HG03354 (cell line): ENCODE measurements around the gene TXNDC12.
"Not testable (repeated sequence)": the region's sequence is repeated elsewhere in the genome, so short reads cannot be mapped to it uniquely, and the experiment has no call there.

Source experiments
- ATAC-seq: cut with Tn5 transposase; IDR thresholded peaks from one replicate; pipeline ENCODE4 v1.9.1; 2021; ENCODE audit warnings: mild to moderate bottlenecking; ENCODE audit not compliant: unreplicated experiment, poor library complexity, severe bottlenecking

TXNDC12 gene

DNA sequence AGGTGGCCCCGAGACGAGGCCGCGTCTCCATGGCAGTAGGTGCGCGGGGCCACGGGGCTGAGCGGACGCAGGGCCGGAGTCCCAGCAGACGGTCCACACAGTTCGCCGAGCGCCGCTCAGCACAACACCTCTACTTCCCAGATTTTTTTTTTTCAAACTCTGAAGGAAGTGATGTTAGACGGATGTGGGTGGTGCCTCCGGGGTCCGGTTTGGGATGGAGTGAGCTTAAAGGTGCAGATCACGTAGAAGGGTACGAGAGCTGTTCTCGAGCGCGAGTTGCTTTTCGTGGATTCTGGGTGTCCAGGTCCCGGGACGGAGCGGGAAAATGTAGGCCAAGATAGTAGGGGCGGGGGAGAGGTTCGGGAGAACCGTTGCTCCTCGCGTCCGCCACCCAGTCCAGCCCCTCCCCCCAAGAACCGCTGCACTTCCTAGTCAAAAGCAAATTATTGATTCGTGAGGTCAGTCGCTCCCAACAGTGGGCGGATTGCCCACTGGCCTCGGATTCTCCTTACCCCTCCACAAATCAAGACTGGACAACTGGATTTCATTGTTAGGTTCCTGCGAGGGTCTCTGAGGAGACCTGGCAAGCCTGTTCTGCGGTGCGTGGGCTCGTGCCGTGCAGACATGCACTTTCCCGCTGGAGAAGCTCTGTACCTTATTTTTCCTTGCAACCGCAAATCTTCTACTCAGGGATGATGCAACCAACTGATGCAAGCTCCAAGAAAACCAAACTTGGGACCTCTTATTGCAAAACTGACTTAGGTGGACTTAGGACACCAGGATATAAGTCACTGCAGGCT lies at the start of gene TXNDC12:
TSS of gene TXNDC12 (minus strand) at position 126 of the 800 bp plus-strand sequence. CDS start at position 31, 95 bp downstream.
- peak; percentile 33 for ATAC-seq

GRCh38 chr1:52102336-52103013 lies 47.5 kb upstream of the TXNDC12 start:
- ATAC-seq, result no peak

- no peak for ATAC-seq
These were observed 43.3 kb upstream of the TXNDC12 start for GRCh38 chr1:52098139-52098871.

DNA sequence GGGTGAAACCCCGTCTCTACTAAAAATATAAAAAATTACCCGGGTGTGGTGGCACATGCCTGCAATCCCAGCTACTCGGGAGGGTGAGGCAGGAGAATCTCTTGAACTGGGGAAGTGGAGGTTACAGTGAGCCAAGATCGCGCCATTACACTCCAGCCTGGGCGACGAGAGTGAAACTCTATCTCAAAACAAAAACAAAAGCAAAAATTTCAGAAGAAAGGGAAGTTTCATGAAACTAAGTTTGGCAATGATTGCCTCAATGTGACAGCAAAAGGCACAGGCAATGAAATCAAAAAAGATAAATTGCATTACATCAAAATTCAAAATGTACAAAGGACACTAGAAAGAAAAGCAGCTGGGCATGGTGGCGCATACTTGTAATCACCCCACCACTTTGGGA lies 41.2 kb upstream of the TXNDC12 start:
- no peak for ATAC-seq

DNA sequence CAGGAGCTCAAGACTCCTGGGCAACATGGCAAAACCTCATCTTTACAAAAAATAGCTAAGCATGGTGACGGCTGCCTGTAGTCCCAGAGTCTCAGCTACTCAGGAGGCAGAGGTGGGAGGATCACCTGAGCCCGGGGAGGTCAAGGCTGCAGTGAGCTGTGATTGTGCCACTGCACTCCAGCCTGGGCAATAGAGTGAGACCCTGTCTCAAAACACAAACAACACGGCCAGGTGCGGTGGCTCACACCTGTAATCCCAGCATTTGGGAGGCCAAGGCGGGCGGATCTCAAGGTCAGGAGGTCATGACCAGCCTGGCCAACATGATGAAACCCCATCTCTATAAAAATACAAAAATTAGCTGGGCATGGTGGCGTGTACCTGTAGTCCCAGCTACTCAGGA lies 39.3 kb upstream of the TXNDC12 start:
- ATAC-seq, result not testable (repeated sequence)

- ATAC-seq, result not testable (repeated sequence)
These were observed 32.9 kb upstream of the TXNDC12 start for GRCh38 chr1:52087892-52088291.

- no peak for ATAC-seq
These were observed 25.0 kb upstream of the TXNDC12 start for GRCh38 chr1:52080014-52080415.

GRCh38 chr1:52077277-52077676 lies 22.3 kb upstream of the TXNDC12 start:
- ATAC-seq, result not testable (repeated sequence)

DNA sequence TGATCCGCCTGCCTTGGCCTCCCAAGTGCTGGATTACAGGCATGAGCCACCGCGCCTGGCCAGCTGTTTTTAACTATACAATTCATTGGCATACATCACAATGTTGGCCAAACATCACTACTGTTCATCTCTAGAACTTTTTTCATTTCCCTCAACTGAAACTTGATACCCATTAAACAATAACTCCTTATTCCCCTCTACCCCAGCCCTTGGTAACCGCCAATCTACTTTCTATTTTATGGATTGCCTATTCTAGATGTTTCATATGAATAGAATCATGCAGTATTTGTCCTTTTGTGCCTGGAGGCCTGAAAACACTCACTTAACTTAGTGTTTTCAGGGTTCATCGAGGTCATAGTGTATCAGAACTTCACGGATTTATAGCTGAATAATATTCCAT lies 17.3 kb upstream of the TXNDC12 start:
- no peak for ATAC-seq

GRCh38 chr1:52070704-52071103 lies 15.7 kb upstream of the TXNDC12 start:
- no peak for ATAC-seq

- no peak for ATAC-seq
These were observed 8.2 kb upstream of the TXNDC12 start for GRCh38 chr1:52063192-52063591.

DNA sequence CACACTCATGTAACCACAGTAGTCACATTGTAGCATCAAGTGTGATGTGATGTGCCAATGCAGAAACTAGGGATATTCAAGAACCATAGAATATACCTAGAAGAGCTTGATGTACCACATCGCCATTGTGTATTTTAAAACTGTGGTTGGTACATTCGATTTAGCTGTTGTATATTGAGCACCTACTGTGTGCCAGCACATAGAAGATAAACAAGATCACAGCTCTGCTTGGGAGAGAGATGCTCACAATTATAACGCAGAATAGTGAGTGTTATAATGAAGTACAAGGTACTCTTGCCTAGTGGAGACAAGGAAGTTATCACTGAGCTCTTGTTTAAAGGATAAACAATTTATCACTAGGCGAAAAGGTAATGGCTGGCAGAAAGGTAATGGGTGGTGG lies 5.8 kb upstream of the TXNDC12 start:
- ATAC-seq, result no peak

DNA sequence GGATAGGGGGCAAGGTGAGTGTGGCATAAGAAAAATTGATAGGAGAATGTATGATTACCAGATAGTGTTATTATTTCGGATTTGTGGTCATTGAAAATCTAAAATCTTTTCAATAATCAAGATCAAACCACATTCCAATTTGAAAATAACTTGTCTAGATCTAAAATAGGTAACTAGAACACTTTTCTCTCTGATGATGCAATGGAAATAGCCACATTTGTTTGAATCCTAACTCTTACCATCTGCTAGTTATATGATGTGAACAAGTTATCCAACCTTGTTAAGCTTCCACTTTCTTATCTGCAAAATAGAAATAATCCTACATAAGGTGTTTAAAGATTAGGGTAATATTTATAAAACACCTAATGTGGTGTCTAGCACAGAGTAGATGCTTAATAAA lies 4.9 kb upstream of the TXNDC12 start:
- ATAC-seq, result no peak

GRCh38 chr1:52059321-52059720 lies 4.3 kb upstream of the TXNDC12 start:
- no peak for ATAC-seq

- ATAC-seq, result no peak
These were observed 3.0 kb upstream of the TXNDC12 start for GRCh38 chr1:52057876-52058415.

DNA sequence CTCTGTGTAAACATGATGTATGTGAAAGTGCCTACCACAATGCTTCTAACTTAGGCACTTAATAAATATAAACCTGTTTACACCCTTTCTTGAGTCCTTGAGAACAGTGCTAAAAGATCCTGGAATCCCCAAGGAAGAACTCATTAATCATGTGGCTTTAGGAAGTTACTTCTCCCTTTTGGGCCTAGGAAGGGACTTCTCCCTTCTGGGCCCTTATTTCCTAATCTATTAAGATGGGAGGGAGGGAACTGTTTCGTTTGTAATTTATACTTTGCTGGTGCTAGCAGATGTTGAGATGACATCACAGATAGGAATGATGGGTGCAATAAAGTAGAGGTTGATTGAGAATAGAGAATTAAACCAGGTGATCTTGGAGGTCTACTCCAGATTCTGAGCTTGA lies 2.3 kb upstream of the TXNDC12 start:
- ATAC-seq, result no peak

GRCh38 chr1:52056937-52057231 lies 1.9 kb upstream of the TXNDC12 start:
- no peak for ATAC-seq

- peak; percentile 88 for ATAC-seq
These were observed 1.4 kb upstream of the TXNDC12 start, which contains the start of gene BTF3L4 for GRCh38 chr1:52056163-52056936. Gene BTF3L4, plus strand, starts transcription at chr1:52056295. Its CDS starts 3,553 bp downstream, at chr1:52059848.

DNA sequence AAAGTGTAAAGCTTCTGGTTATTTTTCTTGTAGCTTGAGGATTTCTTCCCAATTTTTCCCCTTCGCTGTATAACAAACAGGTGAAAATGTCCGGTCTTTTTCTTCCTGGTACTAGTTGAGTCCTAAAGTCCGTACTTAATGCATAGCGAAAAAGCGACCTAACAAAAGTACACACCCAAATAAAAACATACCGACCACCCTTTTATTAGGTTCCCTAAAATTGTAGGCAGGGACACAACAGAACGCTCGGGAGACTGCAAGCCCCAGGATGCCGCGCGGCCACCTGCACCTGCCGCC lies 823 bp upstream of the TXNDC12 start:
- ATAC-seq, result no peak
